Endometrium (tissue), 2 donors: ENCODE measurements around the gene YRDC.

Experiments
- FAIRE-seq: peaks from 2 replicates; lab custom pipeline; 2012; peaks lifted over from hg19 to GRCh38; lab: Jason Lieb, UNC
- donor health status: control.
- donor health status: control.

YRDC gene

DNA sequence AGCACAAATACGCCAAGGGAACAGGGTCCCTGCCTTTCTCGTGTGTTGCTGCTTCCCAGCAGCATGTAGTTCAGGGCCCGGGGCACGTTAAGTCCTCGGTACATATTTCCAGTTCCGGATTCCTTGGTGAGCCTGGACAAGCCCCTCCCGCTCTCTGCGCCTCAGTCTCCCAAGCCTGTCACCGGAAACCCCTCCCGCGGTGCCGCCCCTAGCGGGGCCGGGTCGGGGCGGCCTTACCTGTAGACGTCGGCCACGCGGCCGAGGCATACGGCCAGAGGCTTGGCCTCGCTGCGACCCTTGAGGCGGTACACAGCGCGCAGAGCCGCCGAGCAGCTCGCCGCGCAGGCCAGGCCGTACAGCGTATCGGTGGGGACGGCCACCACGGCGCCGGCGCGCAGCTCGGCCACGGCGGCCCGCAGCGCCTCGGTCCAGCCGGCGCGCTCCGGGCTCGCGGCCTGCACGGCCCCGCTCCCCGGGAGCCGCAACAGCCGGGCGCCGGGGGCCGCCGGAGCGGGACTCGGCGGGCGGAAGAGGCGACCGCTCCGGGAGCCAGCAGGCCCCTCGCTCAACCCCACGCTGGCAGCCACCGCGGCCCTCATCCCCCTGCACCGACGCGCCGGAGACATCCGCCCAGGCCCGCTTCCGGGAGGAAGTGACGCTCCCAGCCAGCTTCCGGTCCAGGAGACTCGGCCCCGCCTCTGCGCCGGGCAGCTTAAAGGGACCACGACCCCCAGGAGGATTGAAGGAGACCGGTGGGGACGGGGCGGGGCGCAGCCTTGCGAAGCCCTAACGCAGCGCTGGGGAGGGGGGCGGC, at the start of gene YRDC, which contains the start of gene C1orf122:
YRDC (minus strand) TSS at position 654 of the 814 bp plus-strand sequence; CDS start at position 626, 28 bp downstream.
C1orf122 (plus strand) TSS at position 236 of the 814 bp plus-strand sequence. CDS start 615 bp downstream, outside the sequence.
- FAIRE-seq, result no peak

- no peak for FAIRE-seq
Observed at GRCh38 chr1:37854406-37854805, 46.4 kb upstream of the YRDC start.

GRCh38 chr1:37853157-37853556, 45.1 kb upstream of the YRDC start:
- FAIRE-seq, result no peak

DNA sequence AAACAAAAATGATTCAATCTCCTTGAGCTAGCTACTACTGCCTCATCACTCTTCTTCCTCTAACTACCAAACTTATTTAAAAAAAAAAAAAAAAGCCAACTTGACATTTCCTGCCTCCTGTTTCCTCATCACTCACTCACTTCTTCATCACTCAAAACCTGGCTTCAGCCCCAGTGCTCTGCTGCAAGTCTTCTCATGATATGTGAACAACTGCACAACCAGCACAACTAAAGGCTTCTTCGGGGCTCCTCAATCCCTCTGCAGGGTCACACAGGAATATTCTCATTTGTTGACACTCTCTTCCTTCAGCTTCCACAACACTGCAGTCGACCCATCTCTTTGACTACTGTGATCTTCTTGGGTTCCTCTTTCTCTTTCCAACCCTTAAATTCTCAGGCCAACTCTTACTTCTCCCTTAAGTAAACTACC, 43.8 kb upstream of the YRDC start:
- no peak for FAIRE-seq

DNA sequence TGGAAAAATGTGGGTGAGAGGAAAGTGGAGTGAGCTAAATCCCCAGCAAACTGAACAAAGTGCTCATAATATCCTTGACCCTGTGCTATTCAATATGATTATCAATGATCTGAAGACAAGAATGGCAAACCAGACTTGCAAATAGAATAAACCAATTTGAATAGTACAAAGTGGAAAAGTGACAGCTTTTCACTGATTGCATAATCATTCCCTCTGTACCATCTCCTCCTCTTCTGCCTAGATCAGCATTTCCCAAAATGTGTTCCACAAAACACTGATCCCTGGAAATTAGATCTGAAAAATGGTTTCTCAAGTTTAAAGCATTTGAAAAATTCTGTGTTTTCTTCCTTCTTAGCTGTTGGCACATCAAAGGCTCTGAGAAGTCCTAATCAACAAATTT, 43.3 kb upstream of the YRDC start:
- no peak for FAIRE-seq

DNA sequence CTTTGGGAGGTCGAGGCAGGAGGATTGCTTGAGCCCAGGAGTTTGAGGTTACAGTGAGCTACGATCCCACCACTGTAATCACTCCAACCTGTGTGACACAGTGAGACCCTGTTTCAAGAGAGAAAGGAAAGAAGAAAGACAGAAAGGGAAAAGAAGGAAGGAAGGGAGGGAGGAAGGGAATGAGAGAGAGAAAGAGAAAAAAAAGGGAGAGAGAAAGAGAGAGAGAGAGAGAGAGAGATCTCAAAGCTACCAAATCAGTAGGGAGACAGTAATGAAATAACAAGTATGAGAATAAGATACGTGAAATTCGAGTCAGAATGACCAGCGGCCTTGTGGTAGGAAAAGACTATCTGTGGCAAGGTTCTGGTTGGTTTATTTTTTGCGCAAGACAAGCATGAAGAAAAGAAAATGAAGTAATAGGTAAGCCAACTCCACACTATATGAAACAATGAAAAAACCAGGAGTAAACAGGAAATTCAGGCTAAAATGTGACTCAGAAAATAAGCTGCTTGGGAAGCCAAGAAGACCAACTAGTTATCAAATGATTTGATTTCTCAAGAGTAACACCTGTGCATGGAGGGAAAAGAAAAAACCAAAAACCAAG, 42.4 kb upstream of the YRDC start:
- no peak for FAIRE-seq

GRCh38 chr1:37849480-37849879, 41.5 kb upstream of the YRDC start:
- FAIRE-seq, result no peak

DNA sequence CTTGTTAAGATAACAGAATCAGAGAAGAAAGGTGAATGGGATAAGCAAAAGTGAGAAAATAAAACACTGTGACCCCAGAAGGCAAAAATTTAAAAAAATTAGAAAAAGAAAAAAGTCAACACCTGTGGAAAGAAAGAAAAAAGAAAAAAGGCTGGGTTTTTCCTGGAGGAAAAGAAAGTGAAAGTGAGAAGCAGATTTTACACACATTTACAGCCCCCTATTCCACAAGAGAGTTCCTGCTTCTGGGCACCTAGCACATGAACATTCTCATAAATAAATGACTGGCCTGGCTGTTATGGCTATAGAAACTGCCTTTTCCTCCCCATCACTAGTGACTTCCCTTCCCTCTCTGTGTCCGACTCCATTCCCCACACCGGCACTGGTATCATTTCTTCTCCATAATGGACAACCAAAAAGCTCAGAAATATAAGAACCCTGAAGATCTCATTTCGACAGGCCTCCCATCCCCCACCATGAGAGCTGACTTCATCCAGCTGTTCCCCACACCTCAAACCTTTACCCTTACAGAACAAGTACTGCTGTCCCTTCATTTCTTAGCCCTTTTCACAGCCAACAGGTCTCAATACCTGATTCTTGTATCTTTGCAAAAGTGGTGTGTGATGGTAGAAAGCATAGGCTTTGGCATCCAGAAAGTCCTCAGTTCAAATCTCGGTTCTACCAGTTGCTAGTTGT, 38.8 kb upstream of the YRDC start:
- FAIRE-seq, result no peak

- no peak for FAIRE-seq
Observed at GRCh38 chr1:37845786-37846185, 37.8 kb upstream of the YRDC start.

DNA sequence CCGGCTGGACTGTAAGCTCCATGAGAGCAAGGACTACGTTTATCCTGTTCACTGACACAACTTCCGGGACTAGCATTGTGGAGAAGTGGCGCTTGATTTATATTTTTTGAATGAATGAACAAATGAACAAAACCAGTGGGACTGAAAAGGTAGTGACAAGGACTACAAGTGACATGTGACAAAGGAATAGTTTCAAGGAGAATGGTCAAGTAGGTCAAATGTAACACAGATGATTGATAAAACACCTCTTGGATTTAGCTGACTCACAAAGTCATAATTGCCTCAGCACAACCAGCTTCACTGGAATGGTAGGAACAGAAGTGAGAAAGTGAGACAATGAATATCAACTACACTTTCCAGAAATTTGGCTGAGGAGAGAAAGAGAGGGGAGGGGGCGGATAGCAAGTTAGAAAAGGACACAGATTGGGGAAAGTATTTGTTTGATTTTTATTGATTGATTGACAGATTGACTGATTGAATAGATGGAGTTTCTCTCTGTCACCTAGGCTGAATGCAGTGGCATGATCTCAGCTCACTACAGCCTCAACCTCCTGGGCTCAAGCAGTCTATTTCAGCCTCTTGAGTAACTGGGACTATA, 37.1 kb upstream of the YRDC start:
- FAIRE-seq, result no peak

- no peak for FAIRE-seq
Observed at GRCh38 chr1:37844536-37844935, 36.5 kb upstream of the YRDC start.

GRCh38 chr1:37841652-37842051, 33.6 kb upstream of the YRDC start:
- FAIRE-seq, result no peak

- FAIRE-seq, result no peak
Observed at GRCh38 chr1:37840711-37841110, 32.7 kb upstream of the YRDC start.

GRCh38 chr1:37839676-37840075, 31.7 kb upstream of the YRDC start:
- FAIRE-seq, result no peak

- FAIRE-seq, result no peak
Observed at GRCh38 chr1:37836788-37837187, 28.8 kb upstream of the YRDC start.

- FAIRE-seq, result no peak
Observed at GRCh38 chr1:37831809-37832208, 23.8 kb upstream of the YRDC start.

GRCh38 chr1:37831109-37831508, 23.1 kb upstream of the YRDC start:
- FAIRE-seq, result no peak

DNA sequence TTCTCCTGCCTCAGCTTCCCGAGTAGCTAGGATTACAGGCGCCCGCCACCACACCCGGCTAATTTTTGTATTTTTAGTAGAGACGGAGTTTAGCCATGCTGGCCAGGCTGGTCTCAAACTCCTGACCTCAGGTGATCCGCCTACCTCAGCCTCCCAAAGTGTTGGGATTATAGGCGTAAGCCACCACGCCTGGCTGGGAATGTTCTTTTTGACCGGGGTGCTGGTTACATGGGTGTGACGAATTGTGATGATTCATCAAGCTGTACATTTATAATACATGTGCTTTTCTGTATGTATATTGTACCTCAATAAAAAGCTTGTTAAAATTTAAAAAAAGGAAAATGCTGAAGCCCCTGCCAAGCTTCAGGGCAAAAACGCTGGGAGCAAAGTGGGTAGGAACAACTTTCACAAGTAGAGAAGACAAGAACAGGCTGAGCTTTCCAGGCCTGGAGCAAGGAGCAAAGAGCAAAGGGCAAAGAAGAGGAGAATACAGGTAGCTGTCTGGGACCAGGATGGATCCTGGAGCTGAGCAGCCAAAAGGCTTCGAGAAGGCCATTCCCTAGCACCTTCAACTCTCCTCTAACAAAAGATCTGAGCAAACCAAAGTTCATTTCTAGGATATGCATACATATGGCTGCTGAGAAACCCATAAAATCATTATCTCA, 20.5 kb upstream of the YRDC start:
- no peak for FAIRE-seq

GRCh38 chr1:37825506-37825905, 17.5 kb upstream of the YRDC start:
- FAIRE-seq, result no peak

GRCh38 chr1:37824001-37824400, 16.0 kb upstream of the YRDC start:
- no peak for FAIRE-seq

DNA sequence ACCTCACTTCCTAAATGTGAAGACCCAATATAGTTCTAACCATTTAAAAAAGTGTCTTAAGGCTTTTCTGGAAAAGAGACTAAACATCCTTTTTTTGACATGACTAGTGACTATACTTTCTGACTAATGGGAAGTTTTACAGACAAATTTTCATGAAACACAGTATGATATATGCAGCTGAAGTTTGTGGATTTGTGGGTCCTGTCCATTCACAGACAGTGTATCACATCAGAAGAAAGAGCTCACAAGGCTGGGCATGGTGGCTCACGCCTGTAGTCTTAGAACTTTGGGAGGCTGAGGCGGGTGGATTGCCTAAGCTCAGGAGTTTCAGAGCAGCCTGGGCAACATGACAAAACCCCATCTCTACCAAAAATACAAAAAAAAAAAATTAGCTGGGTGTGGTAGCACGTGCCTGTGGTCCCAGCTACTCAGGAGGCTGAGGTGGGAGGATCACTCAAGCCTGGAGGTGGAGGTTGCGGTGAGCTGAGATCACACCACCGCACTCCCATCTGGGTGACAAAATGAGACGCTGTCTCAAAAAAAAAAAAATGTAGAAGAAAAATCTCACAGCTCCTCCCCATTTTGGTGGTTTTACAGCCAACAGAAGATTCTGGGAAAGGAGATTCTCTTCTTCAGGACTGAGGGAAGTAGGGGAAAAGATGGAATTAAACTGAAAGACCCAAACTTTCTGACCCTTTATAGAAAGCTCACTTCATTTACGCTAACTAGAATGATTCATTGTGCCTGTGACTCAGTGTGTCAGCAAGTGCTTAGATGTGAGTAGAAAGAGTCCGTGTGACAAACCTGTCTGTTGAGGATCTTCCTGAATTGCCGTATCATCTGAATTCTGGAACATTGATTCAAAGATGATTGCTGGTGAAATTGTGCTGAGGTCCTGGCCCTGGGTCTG, 15.2 kb upstream of the YRDC start:
- no peak for FAIRE-seq
